GM19240 (cell line): ENCODE data around the gene STK32B.

ENCODE experiments used
- DNase-seq: peaks from one replicate; pipeline ENCODE4 v3.0.0; 2011; ENCODE audit warnings: low spot score; ENCODE audit not compliant: insufficient read length

The STK32B gene

GRCh38 chr4:5510504-5510903 is 459.2 kb downstream of the STK32B start:
- no peak for DNase-seq

- no peak for DNase-seq
Observed at GRCh38 chr4:5511791-5512190, 460.5 kb downstream of the STK32B start.

GRCh38 chr4:5515646-5516045 is 464.4 kb downstream of the STK32B start:
- DNase-seq, result no peak

GRCh38 chr4:5517372-5517771 is 466.1 kb downstream of the STK32B start:
- no peak for DNase-seq

GRCh38 chr4:5524446-5525299 is 473.4 kb downstream of the STK32B start:
- no peak for DNase-seq

GRCh38 chr4:5526080-5526846 is 475.0 kb downstream of the STK32B start:
- no peak for DNase-seq

GRCh38 chr4:5527211-5527610 is 475.9 kb downstream of the STK32B start:
- no peak for DNase-seq

GRCh38 chr4:5528031-5528436 is 476.8 kb downstream of the STK32B start:
- DNase-seq, result no peak

GRCh38 chr4:5532100-5532499 is 480.8 kb downstream of the STK32B start:
- DNase-seq, result no peak

GRCh38 chr4:5539584-5539983 is 488.3 kb downstream of the STK32B start:
- DNase-seq, result no peak

- no peak for DNase-seq
Observed at GRCh38 chr4:5541169-5541568, 489.9 kb downstream of the STK32B start.

- no peak for DNase-seq
Observed at GRCh38 chr4:5543681-5544080, 492.4 kb downstream of the STK32B start.

- DNase-seq, result no peak
Observed at GRCh38 chr4:5544762-5545161, 493.5 kb downstream of the STK32B start.

GRCh38 chr4:5545271-5545670 is 494.0 kb downstream of the STK32B start:
- no peak for DNase-seq

- no peak for DNase-seq
Observed at GRCh38 chr4:5547651-5548249, 496.5 kb downstream of the STK32B start.
